HUES6 (cell line): ENCODE measurements around the gene NR1D2.

Experiments used
- H3K27ac ChIP-seq: 2 replicates; pipeline ENCODE4 v1.7.0; 2013; ENCODE audit warnings: low read depth, mild to moderate bottlenecking, low read length, inconsistent platforms
- H3K27me3 ChIP-seq: 2 replicates; pipeline ENCODE4 v1.6.1; 2013; ENCODE audit warnings: low read length; ENCODE audit not compliant: control insufficient read depth, insufficient read depth
- H3K36me3 ChIP-seq: 2 replicates; pipeline ENCODE4 v1.6.1; 2013; ENCODE audit warnings: low read length; ENCODE audit not compliant: control insufficient read depth, insufficient read depth
- H3K4me1 ChIP-seq: 2 replicates; pipeline ENCODE4 v1.6.1; 2013; ENCODE audit warnings: low read length; ENCODE audit not compliant: control insufficient read depth, insufficient read depth
- H3K4me3 ChIP-seq: 2 replicates; pipeline ENCODE4 v1.5.1; 2013; ENCODE audit warnings: low read depth, low read length
- H3K9ac ChIP-seq: one replicate; pipeline ENCODE4 v1.6.1; 2013; ENCODE audit warnings: mild to moderate bottlenecking, low read length
- H3K9me3 ChIP-seq: 2 replicates; pipeline ENCODE4 v1.6.1; 2013; ENCODE audit warnings: low read depth, low read length; ENCODE audit not compliant: control insufficient read depth, insufficient read depth

NR1D2 gene

GRCh38 chr3:23949784-23950183, 4.7 kb downstream of the NR1D2 start:
- Histone ChIP-seq H3K27me3 (no peaks in the 10 kb centered on the region), H3K9ac (no peak overlapping the region), H3K9me3 (no peaks in the 10 kb centered on the region), H3K27ac (no peak overlapping the region), H3K36me3 (peaks cover 4% of the 10 kb centered on the region; the same call in 1 of the 2 replicates), H3K4me3 (no peak overlapping the region), H3K4me1 (peaks cover 26% of the 10 kb centered on the region)

- Histone ChIP-seq H3K36me3 (peaks cover 7% of the 10 kb centered on the region; the same call in 1 of the 2 replicates), H3K27me3 (no peaks in the 10 kb centered on the region), H3K4me3 (no peak overlapping the region), H3K4me1 (peaks cover 26% of the 10 kb centered on the region), H3K9me3 (no peaks in the 10 kb centered on the region), H3K27ac (no peak overlapping the region), H3K9ac (no peak overlapping the region)
Observed at GRCh38 chr3:23950293-23950692, 5.2 kb downstream of the NR1D2 start.

GRCh38 chr3:23952646-23953045, 7.6 kb downstream of the NR1D2 start:
- H3K9me3 ChIP-seq, result no peaks in the 10 kb centered on the region
- peaks cover 17% of the 10 kb centered on the region for H3K36me3 ChIP-seq
- H3K27ac ChIP-seq, result no peak overlapping the region
- H3K4me3 ChIP-seq, result no peak overlapping the region
- no peaks in the 10 kb centered on the region for H3K27me3 ChIP-seq
- peaks cover 13% of the 10 kb centered on the region; the same call in 1 of the 2 replicates for H3K4me1 ChIP-seq
- no peak overlapping the region for H3K9ac ChIP-seq

GRCh38 chr3:23953523-23953922, 8.4 kb downstream of the NR1D2 start:
- Histone ChIP-seq H3K9me3 (no peaks in the 10 kb centered on the region), H3K4me1 (peaks cover 4% of the 10 kb centered on the region; the same call in 1 of the 2 replicates), H3K27me3 (no peaks in the 10 kb centered on the region), H3K4me3 (no peak overlapping the region), H3K9ac (no peak overlapping the region), H3K36me3 (peaks cover 23% of the 10 kb centered on the region), H3K27ac (no peak overlapping the region)

GRCh38 chr3:23954144-23954543, 9.1 kb downstream of the NR1D2 start:
- Histone ChIP-seq H3K36me3 (peaks cover 23% of the 10 kb centered on the region), H3K4me1 (peaks cover 4% of the 10 kb centered on the region; the same call in 1 of the 2 replicates), H3K27me3 (no peaks in the 10 kb centered on the region), H3K27ac (no peak overlapping the region), H3K4me3 (no peak overlapping the region), H3K9ac (no peak overlapping the region), H3K9me3 (no peaks in the 10 kb centered on the region)

GRCh38 chr3:23956701-23957100, 11.6 kb downstream of the NR1D2 start:
- H3K4me3 ChIP-seq, result no peak overlapping the region
- peaks cover 4% of the 10 kb centered on the region; the same call in 1 of the 2 replicates for H3K4me1 ChIP-seq
- H3K27me3 ChIP-seq, result no peaks in the 10 kb centered on the region
- H3K36me3 ChIP-seq, result peaks cover 41% of the 10 kb centered on the region
- no peak overlapping the region for H3K27ac ChIP-seq
- no peaks in the 10 kb centered on the region for H3K9me3 ChIP-seq
- no peak overlapping the region for H3K9ac ChIP-seq

GRCh38 chr3:23959135-23959900, 14.2 kb downstream of the NR1D2 start:
- no peaks in the 10 kb centered on the region for H3K9me3 ChIP-seq
- H3K36me3 ChIP-seq, result peaks cover 58% of the 10 kb centered on the region
- H3K27ac ChIP-seq, result no peak overlapping the region
- no peak overlapping the region for H3K4me3 ChIP-seq
- no peaks in the 10 kb centered on the region for H3K27me3 ChIP-seq
- no peaks in the 10 kb centered on the region; the same call in 1 of the 2 replicates for H3K4me1 ChIP-seq
- no peak overlapping the region for H3K9ac ChIP-seq

- no peak overlapping the region for H3K9ac ChIP-seq
- no peak overlapping the region for H3K4me3 ChIP-seq
- no peaks in the 10 kb centered on the region; the same call in 1 of the 2 replicates for H3K4me1 ChIP-seq
- no peaks in the 10 kb centered on the region for H3K27me3 ChIP-seq
- no peaks in the 10 kb centered on the region for H3K9me3 ChIP-seq
- no peak overlapping the region for H3K27ac ChIP-seq
- H3K36me3 ChIP-seq, result peaks cover 61% of the 10 kb centered on the region
Observed at GRCh38 chr3:23960649-23961048, 15.6 kb downstream of the NR1D2 start.

- H3K9me3 ChIP-seq, result no peaks in the 10 kb centered on the region
- H3K27ac ChIP-seq, result no peak overlapping the region
- no peaks in the 10 kb centered on the region; the same call in 1 of the 2 replicates for H3K4me1 ChIP-seq
- no peak overlapping the region for H3K4me3 ChIP-seq
- no peaks in the 10 kb centered on the region for H3K27me3 ChIP-seq
- peaks cover 62% of the 10 kb centered on the region for H3K36me3 ChIP-seq
- no peak overlapping the region for H3K9ac ChIP-seq
Observed at GRCh38 chr3:23961066-23961465, 16.0 kb downstream of the NR1D2 start.

GRCh38 chr3:23961913-23962312, 16.8 kb downstream of the NR1D2 start:
- peaks cover 63% of the 10 kb centered on the region for H3K36me3 ChIP-seq
- no peak overlapping the region for H3K4me3 ChIP-seq
- H3K27ac ChIP-seq, result no peak overlapping the region
- no peaks in the 10 kb centered on the region for H3K27me3 ChIP-seq
- H3K4me1 ChIP-seq, result no peaks in the 10 kb centered on the region; the same call in 1 of the 2 replicates
- no peak overlapping the region for H3K9ac ChIP-seq
- no peaks in the 10 kb centered on the region for H3K9me3 ChIP-seq

GRCh38 chr3:23964537-23965235, 19.6 kb downstream of the NR1D2 start:
- Histone ChIP-seq H3K4me1 (no peaks in the 10 kb centered on the region; the same call in 1 of the 2 replicates), H3K9me3 (no peaks in the 10 kb centered on the region), H3K9ac (no peak overlapping the region), H3K27me3 (no peaks in the 10 kb centered on the region), H3K36me3 (peaks cover 72% of the 10 kb centered on the region), H3K27ac (no peak overlapping the region), H3K4me3 (no peak overlapping the region)
